B cell (primary cell): ENCODE data around the gene TCAP. TPM values are rescaled to one million over a fixed set of nuclear protein-coding genes. Genes with fewer than 3 reads are reported as not detected.
A peak's percentile ranks its signal among the peaks of the same experiment; 100 is the strongest.

Experiments used
- ATAC-seq: fragments of 200-7000 bp; cut with Tn5 transposase; one replicate; pipeline ENCODE4 v1.10.0; 2021; ENCODE audit warnings: low read depth, mild to moderate bottlenecking, moderate number of reproducible peaks, moderate library complexity
- CTCF ChIA-PET: fragments of 350-600 bp; sonication (Branson Sonifier 250); formaldehyde crosslinking; loops from one replicate; lab custom pipeline; 2021; ENCODE audit warnings: antibody characterized with exemption, inconsistent platforms; lab: Charles Lee
- POLR2A ChIA-PET: fragments of 350-600 bp; sonication (Branson Sonifier 250); formaldehyde crosslinking; loops from one replicate; lab custom pipeline; 2021; ENCODE audit warnings: antibody characterized with exemption; lab: Charles Lee
- DNase-seq: peaks from one replicate; pipeline ENCODE4 v3.0.0; 2013
- H2AFZ ChIP-seq: 2 replicates; pipeline ENCODE4 v1.6.1; 2012; ENCODE audit warnings: mild to moderate bottlenecking, low read depth, low read length; ENCODE audit not compliant: insufficient read depth, poor library complexity, severe bottlenecking
- H3K27ac ChIP-seq, 2 donors: 1 replicate in 1 of 2; 2 replicates in 1 of 2; pipeline ENCODE4 v1.5.1; 2012 to 2013; ENCODE audit warnings: low read length in 2 of 2, mild to moderate bottlenecking in 2 of 2, moderate library complexity in 1 of 2
- H3K27me3 ChIP-seq, 4 experiments: fragments of 200-600 bp in 1 of 4; sonication (generic) in 1 of 4; replicated peaks in 1 of 4; 1 replicate in 2 of 4; 2 replicates in 2 of 4; pipeline versions ENCODE4 v1.6.1 to v1.7.0; 2013 to 2016; ENCODE audit warnings: low read length in 3 of 4, mild to moderate bottlenecking in 2 of 4, mixed read lengths in 1 of 4, moderate library complexity in 1 of 4; ENCODE audit not compliant: insufficient read depth in 4 of 4, control insufficient read depth in 3 of 4; ENCODE audit errors: control extremely low read depth in 1 of 4
- H3K36me3 ChIP-seq, 2 experiments: replicated peaks in 1 of 2; 1 replicate in 1 of 2; 2 replicates in 1 of 2; pipeline versions ENCODE4 v1.6.1 to v1.7.1; 2013; ENCODE audit warnings: low read length in 1 of 2; ENCODE audit not compliant: insufficient read depth in 2 of 2, control insufficient read depth in 1 of 2; ENCODE audit errors: control extremely low read depth in 1 of 2, extremely low read depth in 1 of 2
- H3K4me1 ChIP-seq, 2 donors: fragments of 200-600 bp in 1 of 2; sonication (generic) in 1 of 2; 1 replicate in 1 of 2; 2 replicates in 1 of 2; pipeline versions ENCODE4 v1.5.1 to v1.6.1; 2013 to 2017; ENCODE audit warnings: low read length in 2 of 2; ENCODE audit not compliant: control insufficient read depth in 2 of 2, insufficient read depth in 2 of 2
- H3K4me2 ChIP-seq: replicated peaks from 2 replicates; pipeline ENCODE3; 2012; ENCODE audit warnings: mild to moderate bottlenecking, low read depth, low read length; ENCODE audit not compliant: poor library complexity, severe bottlenecking
- H3K4me3 ChIP-seq, 5 experiments: fragments of 200-600 bp in 1 of 5; sonication (generic) in 1 of 5; 1 replicate in 3 of 5; 2 replicates in 2 of 5; pipeline versions ENCODE4 v1.5.1 to v1.7.0; 2011 to 2016; ENCODE audit warnings: low read length in 4 of 5, mild to moderate bottlenecking in 4 of 5, low read depth in 2 of 5, control low read depth in 1 of 5, moderate library complexity in 1 of 5; ENCODE audit not compliant: insufficient read depth in 1 of 5; ENCODE audit errors: control extremely low read depth in 1 of 5, extremely low read depth in 1 of 5
- H3K79me2 ChIP-seq: fragments of 200-600 bp; sonication (generic); one replicate; pipeline ENCODE4 v1.6.0; 2016; ENCODE audit warnings: low read length; ENCODE audit not compliant: control insufficient read depth, insufficient read depth
- H3K9ac ChIP-seq: fragments of 200-600 bp; sonication (generic); 2 replicates; pipeline ENCODE4 v1.6.1; 2017; ENCODE audit warnings: mild to moderate bottlenecking, low read length, moderate library complexity
- H3K9me3 ChIP-seq, 3 donors: one replicate each; pipeline versions ENCODE4 v1.6.1 to v1.7.1; 2013; ENCODE audit warnings: low read length in 2 of 3; ENCODE audit not compliant: control insufficient read depth in 2 of 3, insufficient read depth in 1 of 3; ENCODE audit errors: control extremely low read depth in 1 of 3
- H4K20me1 ChIP-seq: 2 replicates; pipeline ENCODE4 v1.6.0; 2012; ENCODE audit warnings: mild to moderate bottlenecking, low read length; ENCODE audit not compliant: insufficient read depth, control insufficient read depth, poor library complexity, severe bottlenecking
- H3K27ac Mint-ChIP-seq: one replicate; pipeline ENCODE4 v1.8.0; 2021; ENCODE audit warnings: mixed read lengths
- H3K27me3 Mint-ChIP-seq: one replicate; pipeline ENCODE4 v1.8.0; 2021; ENCODE audit warnings: mixed read lengths
- H3K4me1 Mint-ChIP-seq: one replicate; pipeline ENCODE4 v1.8.0; 2021; ENCODE audit warnings: mixed read lengths
- H3K4me3 Mint-ChIP-seq: one replicate; pipeline ENCODE4 v1.8.0; 2021; ENCODE audit warnings: mixed read lengths
- H3K9me3 Mint-ChIP-seq: one replicate; pipeline ENCODE4 v1.8.0; 2022; ENCODE audit warnings: mixed read lengths; ENCODE audit not compliant: insufficient read depth
- CTCF ChIP-seq: fragments of 200-600 bp; IDR thresholded peaks from one replicate; pipeline ENCODE4 v1.8.0; 2022; ENCODE audit warnings: antibody characterized with exemption, mild to moderate bottlenecking
- EZH2 ChIP-seq: IDR thresholded peaks from 2 replicates; pipeline ENCODE4 v1.6.1; 2012; ENCODE audit warnings: borderline replicate concordance, low read depth, mild to moderate bottlenecking, moderate library complexity, low read length; ENCODE audit not compliant: insufficient read depth, poor library complexity, severe bottlenecking
- WGBS: methylation state at CpG from one replicate; pipeline ENCODE4 v1.1.5; 2013; ENCODE audit warnings: missing lambda C conversion rate; ENCODE audit not compliant: insufficient coverage; 5-methylcytosine and 5-hydroxymethylcytosine counted together
- intact Hi-C: fragments of 100-400 bp; cut with micrococcal nuclease; formaldehyde crosslinking; loops from one replicate; pipeline ENCODE4 v1.10.0; 2022
- polyA minus RNA-seq: library from RNA; depleted of rRNA, polyadenylated mRNA; stranded (reverse); fragments of >200 nt; gene quantifications from 2 replicates; pipeline ENCODE4 v1.2.3, GENCODE V29; 2012
- polyA plus RNA-seq: library from polyadenylated mRNA; depleted of rRNA; stranded (reverse); fragments of >200 nt; gene quantifications from 2 replicates; pipeline ENCODE4 v1.2.3, GENCODE V29; 2012
- total RNA-seq, 2 donors: library from RNA; stranded (reverse); fragments of 120-200 nt in 1 of 2; gene quantifications; 1 replicate in 1 of 2; 2 replicates in 1 of 2; pipeline versions ENCODE4 v1.2.3 to v1.2.4, GENCODE V29; 2013 to 2022

The TCAP gene
- total RNA-seq, result 4.2 and 5.1 TPM in 2 replicates
- 7.9 TPM for total RNA-seq (2013)
- polyA plus RNA-seq, result 3.8 and 5.2 TPM in 2 replicates
- 1.2 and 1.4 TPM in 2 replicates for polyA minus RNA-seq

GRCh38 chr17:39664581-39665561, at the start of gene TCAP:
Gene TCAP, plus strand, starts transcription at chr17:39665349. Its CDS starts 11 bp downstream, at chr17:39665360.
- POLR2A ChIA-PET, result interaction anchor here (0.6 to 1.1 kb wide), 2 partner anchors 11 to 66 kb away, joined by 3 to 7 read pairs; no protein-coding TSS in a partner anchor
- Histone ChIP-seq H3K4me3 (no peak within 1 kb of the TSS), H4K20me1 (no peaks in the 10 kb centered on the region), H3K27me3 (peaks cover 0 to 28% (median 7%) of the 10 kb centered on the region in 4 experiments), H3K4me2 (no peak within 1 kb of the TSS), H3K27ac (no peak within 1 kb of the TSS), H3K79me2 (peaks cover 7% of the 10 kb centered on the region), H3K36me3 (peaks cover 0 to 28% of the 10 kb centered on the region in 2 experiments), H2AFZ (no peak within 1 kb of the TSS), H3K4me1 (peaks cover 37 to 48% of the 10 kb centered on the region in 2 donors), H3K9ac (no peak within 1 kb of the TSS), H3K9me3 (peaks cover 0 to 2% (median 0%) of the 10 kb centered on the region in 3 donors)
- ATAC-seq (no peak), DNase-seq (no peak)
- Mint-ChIP-seq H3K27me3 (peaks cover 17% of the 10 kb centered on the region), H3K4me1 (peaks cover 31% of the 10 kb centered on the region), H3K9me3 (no peaks in the 10 kb centered on the region), H3K27ac (peak within 1 kb of the TSS; percentile 20), H3K4me3 (peak within 1 kb of the TSS; percentile 13)
- intact Hi-C loops, result loop anchor here (5.0 kb wide), 1 partner anchor 202 kb away; the partner anchor contains the start of gene ZPBP2
- CTCF ChIA-PET, result interaction anchor here (1.1 to 8.7 kb wide), 3 partner anchors 11 to 43 kb away, joined by 3 to 109 read pairs (median 61); no protein-coding TSS in a partner anchor
- no peak for TF ChIP-seq EZH2
- no peak for TF ChIP-seq CTCF
- 80% methylated on average over 9 of the region's 15 CpGs for WGBS
